H7 (cell line): Measurements from ENCODE around the gene HSD11B2. TPM values are rescaled to one million over a fixed set of nuclear protein-coding genes. Genes with fewer than 3 reads are reported as not detected.

Experiments used
- DNase-seq: peaks from one replicate; pipeline ENCODE4 v3.0.0; 2012
- H3K27me3 ChIP-seq: 2 replicates; pipeline ENCODE4 v1.6.0; 2011; ENCODE audit warnings: mild to moderate bottlenecking, low read length; ENCODE audit not compliant: control insufficient read depth, insufficient read depth
- H3K36me3 ChIP-seq: replicated peaks from 2 replicates; pipeline ENCODE4 v1.5.1; 2011; ENCODE audit warnings: low read length; ENCODE audit not compliant: control insufficient read depth, insufficient read depth
- H3K4me3 ChIP-seq: 2 replicates; pipeline ENCODE4 v1.5.1; 2011; ENCODE audit warnings: low read depth, mild to moderate bottlenecking, control low read depth, low read length, moderate library complexity; ENCODE audit not compliant: insufficient read depth
- total RNA-seq: library from RNA; depleted of rRNA; stranded (reverse); fragments of >200 nt; shearing (Covaris generic); gene quantifications from 2 replicates; pipeline ENCODE4 v1.2.3, GENCODE V29; 2014; rRNA removed

HSD11B2 gene
- 25.1 and 35.1 TPM in 2 replicates for total RNA-seq

GRCh38 chr16:67430977-67431774 is at the start of gene HSD11B2:
TSS of gene HSD11B2 (plus strand) at chr16:67431121. CDS start at chr16:67431249, 128 bp downstream.
- peak; percentile 96 for DNase-seq
- Histone ChIP-seq H3K36me3 (no peaks in the 10 kb centered on the region; the same call in 1 of the 2 replicates), H3K4me3 (peak within 1 kb of the TSS; percentile 76), H3K27me3 (peaks cover 22% of the 10 kb centered on the region)

DNA sequence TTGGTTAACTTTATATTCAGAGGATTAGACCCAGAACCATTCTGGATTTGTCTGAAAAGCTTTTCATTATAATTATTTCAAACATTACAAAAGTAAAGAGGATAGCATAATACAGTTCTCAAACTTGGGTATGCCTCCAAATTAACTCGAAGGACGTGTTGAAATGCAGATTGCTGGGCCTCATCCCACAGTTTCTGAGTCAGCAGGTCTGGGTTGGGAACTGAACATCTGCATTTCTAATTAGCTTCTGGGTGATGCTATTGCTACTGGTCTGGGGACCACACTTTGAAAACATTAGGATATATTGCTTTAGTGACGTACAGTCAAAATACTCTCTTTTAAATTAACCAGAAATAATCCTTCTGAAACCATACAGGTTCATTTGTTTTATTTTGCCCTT is 47.6 kb upstream of the HSD11B2 start:
- Histone ChIP-seq H3K36me3 (no peaks in the 10 kb centered on the region), H3K27me3 (no peaks in the 10 kb centered on the region; the same call in 1 of the 2 replicates), H3K4me3 (no peak overlapping the region)
- no peak for DNase-seq

- Histone ChIP-seq H3K4me3 (no peak overlapping the region), H3K27me3 (no peaks in the 10 kb centered on the region; the same call in 1 of the 2 replicates), H3K36me3 (no peaks in the 10 kb centered on the region)
- peak; percentile 6 for DNase-seq
These were observed 46.0 kb upstream of the HSD11B2 start for GRCh38 chr16:67384778-67385510.

GRCh38 chr16:67386861-67387455 is 44.0 kb upstream of the HSD11B2 start:
- no peak overlapping the region for H3K4me3 ChIP-seq
- no peaks in the 10 kb centered on the region for H3K36me3 ChIP-seq
- DNase-seq, result peak; percentile 36
- H3K27me3 ChIP-seq, result peaks cover 3% of the 10 kb centered on the region

GRCh38 chr16:67387479-67388079 is 43.3 kb upstream of the HSD11B2 start:
- peaks cover 7% of the 10 kb centered on the region for H3K27me3 ChIP-seq
- peak; percentile 50 for DNase-seq
- no peaks in the 10 kb centered on the region for H3K36me3 ChIP-seq
- H3K4me3 ChIP-seq, result no peak overlapping the region

DNA sequence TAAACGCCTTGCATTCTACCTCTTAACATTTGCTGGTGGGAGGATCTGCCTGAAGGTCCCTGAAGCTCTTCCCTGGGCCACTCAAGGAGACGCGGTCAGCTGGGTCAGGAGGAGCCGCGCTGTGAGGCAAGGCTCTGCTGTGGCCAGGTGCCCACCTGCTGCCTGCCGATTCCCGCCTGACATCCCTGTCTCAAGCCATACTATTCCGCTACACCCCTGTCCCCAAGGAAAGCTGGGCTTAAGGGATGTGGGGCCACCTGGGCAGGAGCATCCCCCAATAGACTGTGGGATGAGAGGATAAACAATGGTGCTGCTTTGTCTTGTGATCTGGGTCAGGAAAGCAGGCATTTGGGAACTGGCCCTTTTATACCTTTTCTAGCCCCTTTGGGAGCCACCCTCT is 42.7 kb upstream of the HSD11B2 start:
- Histone ChIP-seq H3K4me3 (no peak overlapping the region), H3K36me3 (no peaks in the 10 kb centered on the region), H3K27me3 (peaks cover 13% of the 10 kb centered on the region)
- DNase-seq, result peak; percentile 38

DNA sequence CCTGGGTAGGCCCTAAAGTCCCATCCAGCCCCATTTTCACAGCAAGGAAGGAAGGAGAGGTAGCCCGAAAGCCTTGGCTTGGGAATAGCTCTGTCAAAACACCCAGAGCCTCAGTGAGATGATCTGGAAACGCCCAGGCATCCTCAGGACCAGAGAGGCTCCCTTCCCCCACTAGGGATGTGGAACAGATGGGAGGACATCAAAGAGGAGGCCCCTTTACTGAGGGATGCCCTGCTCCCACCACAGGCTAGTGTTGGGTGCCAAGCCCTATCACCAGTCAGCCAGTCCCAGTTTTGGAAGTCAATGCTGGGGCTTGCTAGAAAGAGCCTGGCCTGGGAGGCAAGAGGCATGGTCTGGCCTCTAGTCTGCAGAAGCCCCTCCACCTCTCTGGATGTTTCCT is 42.3 kb upstream of the HSD11B2 start:
- H3K4me3 ChIP-seq, result no peak overlapping the region
- H3K36me3 ChIP-seq, result no peaks in the 10 kb centered on the region
- peaks cover 16% of the 10 kb centered on the region for H3K27me3 ChIP-seq
- no peak for DNase-seq

DNA sequence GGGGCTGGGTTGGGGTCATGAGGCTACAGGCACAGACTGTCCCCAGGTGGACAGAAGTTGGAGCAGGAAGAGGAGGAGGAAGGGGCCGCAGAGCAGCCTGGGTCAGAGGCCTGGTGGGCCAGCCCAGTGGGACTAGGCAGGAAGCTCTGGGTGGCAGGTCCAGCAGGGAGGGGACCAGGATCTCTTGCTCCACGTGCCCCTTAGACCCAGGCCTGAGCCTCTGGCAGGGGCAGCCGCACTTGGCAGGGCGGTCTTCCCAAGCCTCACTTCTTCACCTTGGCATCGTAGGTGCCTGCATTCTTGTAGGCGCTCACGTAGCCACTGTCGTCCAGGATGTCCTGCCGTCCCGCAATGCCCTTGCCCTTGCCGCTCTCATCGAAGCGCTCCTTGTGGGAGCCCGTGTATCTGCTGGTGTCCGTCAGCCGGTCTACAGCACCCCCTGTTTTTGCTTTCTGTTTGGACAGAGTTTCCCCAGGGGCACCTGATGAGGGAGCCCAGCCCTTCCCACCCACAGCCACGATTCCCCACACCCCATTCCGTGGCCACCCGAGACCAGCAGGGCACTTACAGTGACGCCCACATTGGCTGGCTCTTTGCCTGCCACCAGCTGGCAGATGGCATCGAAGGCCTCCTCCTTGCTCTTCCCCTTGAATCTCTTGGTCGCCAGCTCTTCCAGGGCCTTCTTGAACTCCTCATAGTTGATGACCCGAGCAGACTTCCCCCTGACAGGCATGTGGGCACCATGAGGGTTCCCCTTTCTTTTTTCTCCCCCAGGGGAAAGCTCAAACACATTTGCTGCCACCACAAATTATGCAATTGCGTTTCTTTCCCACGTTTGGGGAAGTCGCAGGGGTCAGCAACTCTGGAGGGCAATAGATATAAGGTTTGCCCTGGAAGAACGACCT is 40.8 kb upstream of the HSD11B2 start:
- DNase-seq, result peak; percentile 23
- Histone ChIP-seq H3K36me3 (no peaks in the 10 kb centered on the region), H3K4me3 (no peak overlapping the region), H3K27me3 (peaks cover 32% of the 10 kb centered on the region)

DNA sequence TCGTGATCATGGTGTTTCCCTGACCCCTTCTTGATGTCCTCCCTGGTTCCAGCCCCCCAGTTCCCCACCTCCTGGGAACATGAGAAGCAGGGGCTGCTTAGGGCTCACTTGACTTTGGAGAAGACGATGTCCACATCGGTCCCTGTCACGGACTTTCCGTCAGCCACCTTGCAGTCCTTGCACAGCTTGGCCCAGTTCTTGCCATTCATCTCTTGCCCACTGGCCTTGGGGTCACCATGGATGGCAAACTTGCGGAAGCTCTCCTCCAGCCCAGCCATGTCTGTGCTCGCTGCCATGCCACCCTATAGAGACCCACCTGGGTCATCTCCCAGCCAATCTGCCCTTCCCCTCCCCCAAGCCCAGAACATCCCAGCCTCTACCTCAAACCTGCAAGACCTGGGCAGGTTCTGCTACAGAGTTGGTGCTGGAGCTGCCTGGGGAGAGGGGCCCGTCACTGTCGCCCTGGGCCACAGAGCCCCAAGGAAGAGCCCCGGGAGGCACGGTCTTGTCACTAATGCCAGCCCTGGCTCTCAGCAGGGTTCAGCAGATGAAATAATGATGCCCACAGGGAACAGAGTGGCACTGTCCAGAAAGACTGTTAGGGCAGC is 40.0 kb upstream of the HSD11B2 start:
- Histone ChIP-seq H3K27me3 (peaks cover 40% of the 10 kb centered on the region), H3K36me3 (no peaks in the 10 kb centered on the region), H3K4me3 (no peak overlapping the region)
- DNase-seq, result no peak

DNA sequence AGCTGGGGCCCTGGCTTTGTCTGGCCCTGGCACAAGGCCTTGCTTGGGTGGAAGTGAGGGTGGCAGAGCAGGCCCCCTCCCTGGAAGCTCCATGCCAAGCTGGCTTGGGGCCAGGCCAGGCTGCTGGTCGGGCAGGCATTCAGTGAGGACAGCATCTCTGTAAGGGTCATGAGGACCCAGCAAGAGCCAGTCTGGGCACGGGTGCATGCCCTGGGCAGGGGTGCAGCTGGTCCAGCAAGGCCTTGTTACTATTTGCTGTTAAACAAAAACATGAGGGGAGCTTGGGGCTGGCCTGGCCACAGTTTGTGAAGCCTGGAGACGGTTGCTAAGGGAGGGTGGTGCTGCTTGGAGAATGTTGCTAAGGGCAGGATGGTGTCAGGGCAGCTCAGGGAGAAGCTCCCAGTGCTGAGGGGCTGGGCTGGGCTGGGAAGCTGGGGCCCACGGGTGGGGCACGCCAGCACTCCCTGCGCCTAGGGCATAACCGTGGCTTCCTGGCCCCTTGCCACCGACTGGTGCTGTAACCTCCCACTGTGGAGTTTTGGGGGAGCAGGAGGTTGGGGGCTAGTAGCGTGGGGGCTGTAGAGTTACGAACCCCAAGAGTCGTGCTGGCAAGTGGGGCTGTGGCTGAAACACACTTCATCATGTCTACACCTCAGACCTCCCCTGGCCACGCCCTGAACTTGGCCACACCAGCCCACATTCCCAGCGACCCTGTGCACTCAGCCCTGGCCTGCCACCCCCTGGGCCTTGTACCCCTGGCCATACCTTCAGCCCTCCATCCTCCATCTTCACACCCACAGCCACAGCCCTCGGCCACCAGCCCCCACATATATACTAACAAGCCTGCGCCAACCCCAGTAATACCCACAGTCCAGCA is 39.3 kb upstream of the HSD11B2 start:
- peak; percentile 41 for DNase-seq
- Histone ChIP-seq H3K36me3 (no peaks in the 10 kb centered on the region), H3K27me3 (peaks cover 41% of the 10 kb centered on the region), H3K4me3 (no peak overlapping the region)

GRCh38 chr16:67392301-67393059 is 38.4 kb upstream of the HSD11B2 start:
- DNase-seq, result peak; percentile 40
- no peak overlapping the region for H3K4me3 ChIP-seq

GRCh38 chr16:67393111-67393787 is 37.7 kb upstream of the HSD11B2 start, which contains the start of gene TPPP3:
TSS of gene TPPP3 (minus strand) at chr16:67393498. CDS start at chr16:67391111, 2,387 bp downstream.
- Histone ChIP-seq H3K27me3 (peaks cover 41% of the 10 kb centered on the region), H3K36me3 (no peaks in the 10 kb centered on the region), H3K4me3 (peak within 1 kb of the TSS; percentile 31)
- peak; percentile 96 for DNase-seq

More at GRCh38 chr16:67392301-67393059, 38.4 kb upstream of the HSD11B2 start:
- Histone ChIP-seq H3K27me3 (peaks cover 41% of the 10 kb centered on the region), H3K36me3 (no peaks in the 10 kb centered on the region)
